HL-60 (cell line): Measurements from ENCODE around the gene SAA4.

Source experiments
- DNase-seq, 2 experiments: peaks; one replicate each; pipeline ENCODE4 v3.0.0-alpha.2; 2010 to 2020; ENCODE audit warnings: low read depth in 1 of 2, low spot score in 1 of 2
- H3K27ac ChIP-seq: fragments of 250-450 bp; sonication (Bioruptor Pico); replicated peaks from 2 replicates; pipeline ENCODE4 v1.5.1; 2020; ENCODE audit warnings: mild to moderate bottlenecking, moderate library complexity
- H3K27me3 ChIP-seq: fragments of 250-450 bp; sonication (Bioruptor Pico); 2 replicates; pipeline ENCODE4 v1.5.1; 2021; ENCODE audit warnings: mild to moderate bottlenecking, moderate library complexity; ENCODE audit not compliant: insufficient read depth, poor library complexity, severe bottlenecking
- H3K4me3 ChIP-seq: replicated peaks from 2 replicates; pipeline ENCODE4 v1.5.1; 2011; ENCODE audit warnings: mild to moderate bottlenecking, control low read depth, low read length; ENCODE audit not compliant: insufficient read depth
- CTCF ChIP-seq: IDR thresholded peaks from one replicate; pipeline ENCODE4 v1.5.1; 2011; ENCODE audit warnings: low read length, control low read depth, inconsistent platforms; ENCODE audit not compliant: insufficient read depth
- GABPA ChIP-seq: IDR thresholded peaks from 2 replicates; pipeline ENCODE4 v1.6.1; 2012; ENCODE audit warnings: low read depth
- POLR2AphosphoS5 ChIP-seq: IDR thresholded peaks from 2 replicates; pipeline ENCODE4 v1.6.1; 2012; ENCODE audit warnings: low read depth
- REST ChIP-seq: IDR thresholded peaks from 2 replicates; pipeline ENCODE4 v1.6.1; 2012; ENCODE audit warnings: low read depth; ENCODE audit not compliant: insufficient replicate concordance
- SPI1 ChIP-seq: IDR thresholded peaks from 2 replicates; pipeline ENCODE4 v1.6.1; 2012; ENCODE audit warnings: low read depth, mild to moderate bottlenecking, borderline replicate concordance

The SAA4 gene

GRCh38 chr11:18222814-18223421 lies 13.7 kb downstream of the SAA4 start:
- H3K27ac ChIP-seq, result no peak overlapping the region
- DNase-seq, result no peak
- no peak overlapping the region for H3K4me3 ChIP-seq
- H3K27me3 ChIP-seq, result no peaks in the 10 kb centered on the region
- TF ChIP-seq SPI1 (peak; percentile 59), REST (no peak)

GRCh38 chr11:18221274-18221876 lies 15.2 kb downstream of the SAA4 start:
- DNase-seq, result no peak
- Histone ChIP-seq H3K4me3 (no peak overlapping the region), H3K27me3 (no peaks in the 10 kb centered on the region), H3K27ac (no peak overlapping the region)
- TF ChIP-seq POLR2AphosphoS5 (no peak), CTCF (no peak), REST (no peak), GABPA (no peak), SPI1 (no peak)

- no peak overlapping the region for H3K27ac ChIP-seq
- peaks cover 7% of the 10 kb centered on the region for H3K27me3 ChIP-seq
- DNase-seq, result no peak
- TF ChIP-seq POLR2AphosphoS5 (no peak), CTCF (no peak), REST (no peak)
- H3K4me3 ChIP-seq, result no peak overlapping the region
These were observed 27.5 kb downstream of the SAA4 start for GRCh38 chr11:18209058-18209457.

GRCh38 chr11:18204771-18205170 lies 31.8 kb downstream of the SAA4 start:
- Histone ChIP-seq H3K27me3 (peaks cover 2% of the 10 kb centered on the region), H3K4me3 (no peak overlapping the region), H3K27ac (no peak overlapping the region)
- TF ChIP-seq POLR2AphosphoS5, result no peak
- TF ChIP-seq CTCF, result no peak
- no peak for TF ChIP-seq REST
- no peak for TF ChIP-seq SPI1
- TF ChIP-seq GABPA, result no peak
- no peak for DNase-seq
